ENCODE measurements around the gene PLXNA3.

PLXNA3 gene

GRCh38 chrX:154472685-154473632 lies 14.9 kb downstream of the PLXNA3 start:
- H3K4me3 ChIP-seq (ENCODE audit: low read depth, low read length): no peak overlapping the region
- TF ChIP-seq CTCF (IDR thresholded peaks at IDR 0.05; ENCODE audit: low read depth, low read length): no peak

- TF ChIP-seq CTCF (IDR thresholded peaks at IDR 0.05; ENCODE audit: low read depth, low read length): no peak
- H3K4me3 ChIP-seq (ENCODE audit: low read depth, low read length): no peak overlapping the region
Measured at GRCh38 chrX:154473683-154474082, 15.6 kb downstream of the PLXNA3 start.

- no peak overlapping the region for H3K4me3 ChIP-seq (ENCODE audit: low read depth, low read length)
- no peak for TF ChIP-seq CTCF (IDR thresholded peaks at IDR 0.05; ENCODE audit: low read depth, low read length)
Measured at GRCh38 chrX:154476821-154477220, 18.7 kb downstream of the PLXNA3 start.

GRCh38 chrX:154477891-154478477 lies 19.9 kb downstream of the PLXNA3 start:
- H3K4me3 ChIP-seq (ENCODE audit: low read depth, low read length): peak overlapping the region; percentile 53
- no peak for TF ChIP-seq CTCF (IDR thresholded peaks at IDR 0.05; ENCODE audit: low read depth, low read length)

GRCh38 chrX:154478728-154479622 lies 20.9 kb downstream of the PLXNA3 start, which contains the start of gene LAGE3:
Gene LAGE3 (minus strand): TSS chrX:154479281. CDS start chrX:154478915, 366 bp downstream.
- peak within 1 kb of the TSS; percentile 53 for H3K4me3 ChIP-seq (ENCODE audit: low read depth, low read length)
- no peak for TF ChIP-seq CTCF (IDR thresholded peaks at IDR 0.05; ENCODE audit: low read depth, low read length)

- no peak overlapping the region for H3K4me3 ChIP-seq (ENCODE audit: low read depth, low read length)
- TF ChIP-seq CTCF (IDR thresholded peaks at IDR 0.05; ENCODE audit: low read depth, low read length): no peak
Measured at GRCh38 chrX:154481195-154481594, 23.1 kb downstream of the PLXNA3 start.
